ENCODE measurements around the gene KIAA1217. TPM values are rescaled to one million over a fixed set of nuclear protein-coding genes. Genes with fewer than 3 reads are reported as not detected.

The KIAA1217 gene
- total and polyA plus RNA-seq, 12 donors, result 6.9 to 49.5 (median 38.4) TPM

DNA sequence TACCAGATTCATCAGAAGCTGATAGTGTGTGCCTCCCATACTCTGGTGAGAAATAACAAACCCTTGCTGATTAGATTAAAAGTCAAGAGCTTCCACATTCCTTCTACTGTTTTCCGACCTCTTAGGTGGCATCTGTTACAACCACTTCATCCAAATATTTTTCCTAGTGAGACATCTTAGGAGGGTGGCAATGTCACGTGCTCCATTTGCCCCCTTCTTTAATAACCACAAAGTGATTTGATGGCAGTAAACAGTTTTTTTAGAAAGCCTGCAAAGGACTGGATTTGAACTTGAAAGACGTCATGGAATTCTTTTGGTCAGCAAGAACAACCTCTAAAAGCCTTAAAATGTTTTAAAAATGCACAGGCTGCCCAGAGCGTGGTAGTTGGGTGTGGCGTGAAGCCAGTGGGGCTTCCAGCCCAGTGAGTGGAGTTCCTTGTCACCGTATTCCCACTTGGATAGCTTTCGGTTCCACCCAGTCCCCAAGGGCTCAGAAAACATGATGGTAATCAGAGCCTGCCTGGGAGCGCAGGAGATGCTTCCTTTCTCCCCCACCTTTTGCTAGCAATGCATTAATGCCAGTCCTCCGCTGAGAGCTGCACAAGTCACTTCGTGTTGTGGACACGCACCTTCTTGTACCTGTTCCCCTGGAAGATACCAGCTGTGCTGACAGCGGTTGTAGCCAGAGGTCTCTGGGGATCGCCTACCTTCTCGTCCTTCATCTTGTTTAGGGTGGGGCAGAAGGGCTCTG, 256.4 kb downstream of the KIAA1217 start:
- peak in 4 of 8 donors; percentile 12 to 49 (median 36) for ATAC-seq
- Histone ChIP-seq H3K4me1 (peaks cover 2 to 76% (median 38%) of the 10 kb centered on the region in 9 donors), H3K36me3 (no peaks in the 10 kb centered on the region), H3K27ac (peak overlapping the region in 5 of 10 donors; percentile 42 to 69 (median 48)), H3K4me3 (peak overlapping the region in 1 of 10 donors; percentile 12), H3K9me3 (no peaks in the 10 kb centered on the region), H3K27me3 (no peaks in the 10 kb centered on the region)
- 68 to 76% methylated on average over 14 of the region's 14 CpGs for WGBS, 2 donors
- intact Hi-C loops (cut with DNase I), result no loop called here
- no peak for DNase-seq
- TF ChIP-seq, protein P1, sequence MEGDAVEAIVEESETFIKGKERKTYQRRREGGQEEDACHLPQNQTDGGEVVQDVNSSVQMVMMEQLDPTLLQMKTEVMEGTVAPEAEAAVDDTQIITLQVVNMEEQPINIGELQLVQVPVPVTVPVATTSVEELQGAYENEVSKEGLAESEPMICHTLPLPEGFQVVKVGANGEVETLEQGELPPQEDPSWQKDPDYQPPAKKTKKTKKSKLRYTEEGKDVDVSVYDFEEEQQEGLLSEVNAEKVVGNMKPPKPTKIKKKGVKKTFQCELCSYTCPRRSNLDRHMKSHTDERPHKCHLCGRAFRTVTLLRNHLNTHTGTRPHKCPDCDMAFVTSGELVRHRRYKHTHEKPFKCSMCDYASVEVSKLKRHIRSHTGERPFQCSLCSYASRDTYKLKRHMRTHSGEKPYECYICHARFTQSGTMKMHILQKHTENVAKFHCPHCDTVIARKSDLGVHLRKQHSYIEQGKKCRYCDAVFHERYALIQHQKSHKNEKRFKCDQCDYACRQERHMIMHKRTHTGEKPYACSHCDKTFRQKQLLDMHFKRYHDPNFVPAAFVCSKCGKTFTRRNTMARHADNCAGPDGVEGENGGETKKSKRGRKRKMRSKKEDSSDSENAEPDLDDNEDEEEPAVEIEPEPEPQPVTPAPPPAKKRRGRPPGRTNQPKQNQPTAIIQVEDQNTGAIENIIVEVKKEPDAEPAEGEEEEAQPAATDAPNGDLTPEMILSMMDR (IDR thresholded peaks at IDR 0.05), result no peak

DNA sequence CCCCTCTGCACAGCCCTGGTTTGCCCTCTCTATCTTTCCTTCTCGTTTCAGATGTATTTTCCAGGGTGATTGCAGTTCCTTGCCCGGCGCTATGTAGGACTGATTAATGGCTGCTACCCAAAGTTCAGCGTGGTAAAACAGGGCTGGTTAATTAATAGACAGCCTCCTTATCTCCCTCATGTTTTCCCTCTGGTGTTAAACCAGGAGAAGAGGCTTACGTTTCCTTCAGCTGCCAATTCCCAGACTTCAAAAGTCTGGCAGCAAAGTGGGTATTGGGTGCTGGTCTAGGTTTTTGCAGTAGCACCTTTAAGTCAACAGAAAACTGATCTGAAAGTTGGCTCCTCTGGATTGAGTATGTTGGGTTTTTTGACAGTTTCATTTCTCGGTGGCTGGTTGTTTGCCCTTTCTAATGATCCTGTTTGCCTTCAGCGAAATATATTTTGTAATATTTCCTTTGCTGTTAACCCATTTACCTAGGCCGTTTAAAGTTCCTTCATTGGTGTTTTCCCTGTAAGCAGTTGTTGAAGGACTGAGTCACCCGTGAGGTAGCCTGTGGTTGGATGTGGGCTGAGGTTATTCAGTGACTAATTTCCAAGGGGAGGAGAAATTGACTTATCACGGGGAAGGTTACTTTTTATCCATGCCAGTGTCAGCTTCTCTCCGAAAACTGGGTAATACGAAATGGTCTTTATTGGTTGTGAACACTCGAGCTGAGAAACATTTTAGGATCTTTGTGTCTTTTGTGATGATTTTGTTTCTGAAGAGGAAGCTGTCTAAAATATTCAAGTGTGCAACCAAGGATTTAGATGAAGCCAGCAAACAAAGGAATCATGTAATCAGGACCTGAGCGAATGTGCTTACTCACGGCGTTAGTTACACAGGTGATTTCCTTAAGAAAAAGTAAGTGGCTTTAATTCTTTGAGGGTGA, 257.2 kb downstream of the KIAA1217 start:
- peak overlapping the region in 3 of 10 donors; percentile 4 to 51 (median 44) for H3K27ac ChIP-seq
- DNase-seq, result no peak

DNA sequence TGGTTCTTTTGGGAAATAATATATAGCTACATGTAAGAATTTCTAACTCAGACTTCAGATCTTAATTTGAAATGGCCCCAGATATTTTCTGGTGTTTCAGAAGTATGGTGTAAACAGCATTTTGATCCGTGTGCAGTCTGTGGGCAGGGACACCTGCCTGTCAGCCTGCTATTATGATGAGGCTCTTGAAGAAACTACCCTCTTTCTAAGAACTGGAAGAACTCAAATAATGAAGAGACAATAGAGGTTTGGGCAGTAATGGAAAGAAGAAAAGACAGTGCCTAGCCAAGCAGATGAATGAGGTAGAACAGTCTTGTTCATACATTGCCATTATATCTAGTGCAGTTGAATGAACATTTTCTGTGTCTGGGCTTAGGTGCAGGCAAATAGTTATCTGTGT, 258.2 kb downstream of the KIAA1217 start:
- Histone ChIP-seq H3K4me1 (peaks cover 2 to 69% (median 38%) of the 10 kb centered on the region in 9 donors), H3K27me3 (no peaks in the 10 kb centered on the region), H3K27ac (no peak overlapping the region), H3K9me3 (no peaks in the 10 kb centered on the region), H3K36me3 (peaks cover 0 to 8% (median 0%) of the 10 kb centered on the region in 9 donors), H3K4me3 (peak overlapping the region in 2 of 10 donors; percentile 12 to 17)
- no peak for ATAC-seq
- intact Hi-C loops (cut with DNase I), result no loop called here
- WGBS, 2 donors, result 77 to 93% methylated on average over 1 of the region's 1 CpG
- TF ChIP-seq, protein P1 (IDR thresholded peaks at IDR 0.05), result no peak
- no peak for DNase-seq

More for the DNA sequence above, 257.2 kb downstream of the KIAA1217 start:
- peaks cover 0 to 3% (median 0%) of the 10 kb centered on the region in 9 donors for H3K36me3 ChIP-seq
- intact Hi-C loops (cut with DNase I), result no loop called here
- peak overlapping the region in 2 of 10 donors; percentile 12 to 17 for H3K4me3 ChIP-seq
- peaks cover 2 to 71% (median 38%) of the 10 kb centered on the region in 9 donors for H3K4me1 ChIP-seq
- ATAC-seq, result peak in 2 of 8 donors; percentile 42 to 50
- 73 to 77% methylated on average over 16 of the region's 16 CpGs for WGBS, 2 donors
- TF ChIP-seq, protein P1 (IDR thresholded peaks at IDR 0.05), result no peak
- H3K9me3 ChIP-seq, result no peaks in the 10 kb centered on the region
- no peaks in the 10 kb centered on the region for H3K27me3 ChIP-seq

DNA sequence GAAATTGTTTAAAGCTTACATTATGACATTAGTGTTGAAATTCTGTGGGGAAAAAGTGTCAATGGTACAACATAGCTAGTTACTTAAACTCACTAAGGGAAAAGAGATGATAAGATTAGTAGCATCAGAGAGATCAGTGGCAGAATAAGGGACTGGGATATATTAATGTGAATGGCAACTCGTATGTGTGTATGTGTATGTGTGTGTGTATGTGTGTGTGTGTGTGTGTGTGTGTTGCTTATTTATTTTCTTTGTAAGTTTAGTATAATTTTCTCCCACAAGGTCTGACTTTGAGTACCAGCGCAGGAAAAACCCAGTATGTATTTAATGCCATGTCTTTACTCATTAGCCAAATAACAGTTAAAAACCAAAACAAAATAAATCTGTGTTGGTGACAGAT, 258.7 kb downstream of the KIAA1217 start:
- peaks cover 0 to 4% (median 0%) of the 10 kb centered on the region in 11 donors for H3K9me3 ChIP-seq
- TF ChIP-seq, protein P1 (IDR thresholded peaks at IDR 0.05), result no peak
- intact Hi-C loops (cut with DNase I), result no loop called here
- no peaks in the 10 kb centered on the region for H3K27me3 ChIP-seq
- H3K4me3 ChIP-seq, result peak overlapping the region in 1 of 10 donors; percentile 17
- no peak overlapping the region for H3K27ac ChIP-seq
- WGBS, 2 donors, result 84 to 86% methylated on average over 2 of the region's 2 CpGs
- ATAC-seq (no peak), DNase-seq (no peak)
- H3K4me1 ChIP-seq, result peaks cover 2 to 65% (median 35%) of the 10 kb centered on the region in 9 donors
- H3K36me3 ChIP-seq, result peaks cover 0 to 12% (median 0%) of the 10 kb centered on the region in 9 donors

Measured in heart right ventricle (tissue), 16 donors.